NB4 (cell line): Measurements from ENCODE around the gene COL6A2.

Source experiments
- DNase-seq: peaks from one replicate; pipeline ENCODE4 v3.0.0; 2010; ENCODE audit warnings: low read depth
- H3K4me3 ChIP-seq: one replicate; pipeline ENCODE4 v1.5.1; 2011; ENCODE audit warnings: mild to moderate bottlenecking, low read depth, low read length, moderate library complexity
- MYC ChIP-seq: IDR thresholded peaks from 2 replicates; pipeline ENCODE4 v1.6.1; 2011; ENCODE audit warnings: low read depth, low read length
- POLR2A ChIP-seq: IDR thresholded peaks from 2 replicates; pipeline ENCODE4 v1.6.1; 2011; ENCODE audit warnings: mild to moderate bottlenecking; ENCODE audit not compliant: insufficient read length; ENCODE audit errors: extremely low read depth
- TF ChIP-seq, protein P1 (sequence below): IDR thresholded peaks from one replicate; pipeline ENCODE4 v1.5.1; 2012; ENCODE audit warnings: low read depth, low read length
- TF ChIP-seq, protein P2 (sequence below): IDR thresholded peaks from 2 replicates; pipeline ENCODE4 v1.6.1; 2011; ENCODE audit warnings: low read depth, low read length

The COL6A2 gene

DNA sequence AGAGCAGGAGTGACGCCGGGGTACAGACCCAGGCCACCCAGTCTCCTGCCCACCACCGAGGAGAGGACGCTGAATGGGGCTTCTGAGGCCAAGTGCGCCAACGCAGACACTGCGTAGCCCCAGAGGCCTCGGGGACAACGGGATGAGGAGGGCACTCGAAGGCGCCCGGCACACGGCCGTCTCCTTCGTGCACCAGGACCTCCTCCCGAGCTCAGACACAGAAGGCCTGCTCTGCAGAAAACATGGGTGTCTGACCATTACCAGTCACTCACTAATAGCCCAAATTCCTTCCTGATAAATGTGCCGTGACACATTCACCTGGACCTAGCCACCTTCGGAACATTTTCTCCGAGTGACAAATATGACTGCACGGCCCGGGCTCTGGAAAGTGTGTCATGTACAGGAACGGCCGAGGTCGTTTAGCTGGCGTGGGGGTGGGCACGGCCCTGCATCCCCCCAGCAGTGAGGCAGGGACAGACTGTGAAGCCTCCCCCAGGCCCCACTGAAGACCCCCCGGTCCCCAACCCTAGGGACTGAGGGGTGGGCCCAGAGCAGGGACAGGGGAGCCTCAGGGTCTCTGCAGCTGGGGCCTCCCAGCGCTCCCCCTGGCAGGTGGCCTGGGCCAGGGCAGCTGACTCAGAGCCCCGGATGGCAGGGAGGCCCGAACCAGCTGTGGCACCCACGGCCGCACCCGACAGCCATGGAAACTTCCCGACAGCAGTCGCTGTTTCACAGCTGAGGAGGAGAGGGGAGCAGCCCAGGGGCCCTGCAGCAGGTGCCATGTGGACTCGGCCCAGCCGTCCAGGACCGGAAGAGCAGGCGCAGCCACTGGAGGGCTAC is 16.7 kb upstream of the COL6A2 start:
- H3K4me3 ChIP-seq: no peak overlapping the region
- DNase-seq: no peak
- TF ChIP-seq POLR2A: no peak
- TF ChIP-seq, protein P1, sequence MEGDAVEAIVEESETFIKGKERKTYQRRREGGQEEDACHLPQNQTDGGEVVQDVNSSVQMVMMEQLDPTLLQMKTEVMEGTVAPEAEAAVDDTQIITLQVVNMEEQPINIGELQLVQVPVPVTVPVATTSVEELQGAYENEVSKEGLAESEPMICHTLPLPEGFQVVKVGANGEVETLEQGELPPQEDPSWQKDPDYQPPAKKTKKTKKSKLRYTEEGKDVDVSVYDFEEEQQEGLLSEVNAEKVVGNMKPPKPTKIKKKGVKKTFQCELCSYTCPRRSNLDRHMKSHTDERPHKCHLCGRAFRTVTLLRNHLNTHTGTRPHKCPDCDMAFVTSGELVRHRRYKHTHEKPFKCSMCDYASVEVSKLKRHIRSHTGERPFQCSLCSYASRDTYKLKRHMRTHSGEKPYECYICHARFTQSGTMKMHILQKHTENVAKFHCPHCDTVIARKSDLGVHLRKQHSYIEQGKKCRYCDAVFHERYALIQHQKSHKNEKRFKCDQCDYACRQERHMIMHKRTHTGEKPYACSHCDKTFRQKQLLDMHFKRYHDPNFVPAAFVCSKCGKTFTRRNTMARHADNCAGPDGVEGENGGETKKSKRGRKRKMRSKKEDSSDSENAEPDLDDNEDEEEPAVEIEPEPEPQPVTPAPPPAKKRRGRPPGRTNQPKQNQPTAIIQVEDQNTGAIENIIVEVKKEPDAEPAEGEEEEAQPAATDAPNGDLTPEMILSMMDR: no peak
- TF ChIP-seq, protein P2, sequence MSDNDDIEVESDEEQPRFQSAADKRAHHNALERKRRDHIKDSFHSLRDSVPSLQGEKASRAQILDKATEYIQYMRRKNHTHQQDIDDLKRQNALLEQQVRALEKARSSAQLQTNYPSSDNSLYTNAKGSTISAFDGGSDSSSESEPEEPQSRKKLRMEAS: no peak
- TF ChIP-seq MYC: no peak

DNA sequence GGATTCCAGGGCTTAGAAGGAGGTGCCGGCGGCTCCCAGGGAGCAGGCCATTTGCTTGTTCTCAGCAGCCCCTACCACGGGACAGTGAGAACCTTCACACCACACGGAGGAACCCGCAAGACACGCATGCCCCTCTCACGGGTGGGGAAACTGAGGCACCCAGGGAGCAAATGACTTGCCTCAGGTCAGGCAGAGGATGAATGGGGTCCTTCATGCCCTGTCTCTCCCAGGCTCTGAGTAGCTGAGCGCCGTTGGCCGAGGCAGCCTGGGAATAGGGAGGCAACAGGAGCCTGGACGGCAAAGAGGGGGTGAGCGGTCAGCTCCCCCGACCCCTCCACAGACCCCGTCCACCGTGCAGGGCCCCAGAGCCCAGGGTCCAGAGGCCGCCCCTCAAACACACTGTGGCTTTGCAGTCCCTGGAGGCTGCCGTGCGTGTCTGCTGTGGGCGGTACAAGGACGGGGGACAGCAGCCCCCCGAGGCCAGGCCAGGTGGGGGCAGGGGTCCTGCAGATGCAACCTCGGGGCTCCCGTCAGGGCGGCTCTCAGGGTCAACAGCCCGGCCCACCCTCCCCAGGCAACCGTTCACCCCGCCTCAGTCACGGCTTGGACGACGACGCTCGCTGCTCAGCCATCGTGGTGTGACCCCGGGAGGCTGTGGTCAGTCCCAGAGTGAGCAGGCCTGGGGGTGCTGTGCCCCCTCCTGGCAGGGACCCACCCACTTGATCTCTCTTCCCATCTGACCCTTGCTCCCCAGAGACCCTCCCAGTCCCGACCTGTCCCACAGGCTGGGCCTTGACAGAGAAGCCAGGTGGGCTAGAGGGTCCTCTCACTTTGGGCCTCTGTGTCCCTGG is 15.8 kb upstream of the COL6A2 start:
- no peak for DNase-seq
- H3K4me3 ChIP-seq: no peak overlapping the region
- TF ChIP-seq, protein P1: no peak
- TF ChIP-seq, protein P2: no peak
- TF ChIP-seq POLR2A (no peak), MYC (no peak)

DNA sequence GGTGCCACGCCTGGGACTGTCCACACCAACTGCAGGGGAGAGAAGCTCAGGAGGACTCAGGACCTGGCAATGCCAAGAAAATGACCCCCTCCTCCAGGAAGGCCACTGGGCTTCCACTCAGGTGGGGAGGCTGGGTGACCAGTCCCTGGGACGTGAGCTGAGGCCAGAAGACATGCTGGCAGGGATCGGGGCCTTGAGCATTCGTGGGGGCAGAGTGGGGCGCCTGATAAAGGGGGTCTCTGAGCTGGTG is 15.3 kb upstream of the COL6A2 start:
- no peak for DNase-seq
- H3K4me3 ChIP-seq: no peak overlapping the region
- TF ChIP-seq MYC (no peak), POLR2A (no peak)
- TF ChIP-seq, protein P2: no peak
- TF ChIP-seq, protein P1: no peak

DNA sequence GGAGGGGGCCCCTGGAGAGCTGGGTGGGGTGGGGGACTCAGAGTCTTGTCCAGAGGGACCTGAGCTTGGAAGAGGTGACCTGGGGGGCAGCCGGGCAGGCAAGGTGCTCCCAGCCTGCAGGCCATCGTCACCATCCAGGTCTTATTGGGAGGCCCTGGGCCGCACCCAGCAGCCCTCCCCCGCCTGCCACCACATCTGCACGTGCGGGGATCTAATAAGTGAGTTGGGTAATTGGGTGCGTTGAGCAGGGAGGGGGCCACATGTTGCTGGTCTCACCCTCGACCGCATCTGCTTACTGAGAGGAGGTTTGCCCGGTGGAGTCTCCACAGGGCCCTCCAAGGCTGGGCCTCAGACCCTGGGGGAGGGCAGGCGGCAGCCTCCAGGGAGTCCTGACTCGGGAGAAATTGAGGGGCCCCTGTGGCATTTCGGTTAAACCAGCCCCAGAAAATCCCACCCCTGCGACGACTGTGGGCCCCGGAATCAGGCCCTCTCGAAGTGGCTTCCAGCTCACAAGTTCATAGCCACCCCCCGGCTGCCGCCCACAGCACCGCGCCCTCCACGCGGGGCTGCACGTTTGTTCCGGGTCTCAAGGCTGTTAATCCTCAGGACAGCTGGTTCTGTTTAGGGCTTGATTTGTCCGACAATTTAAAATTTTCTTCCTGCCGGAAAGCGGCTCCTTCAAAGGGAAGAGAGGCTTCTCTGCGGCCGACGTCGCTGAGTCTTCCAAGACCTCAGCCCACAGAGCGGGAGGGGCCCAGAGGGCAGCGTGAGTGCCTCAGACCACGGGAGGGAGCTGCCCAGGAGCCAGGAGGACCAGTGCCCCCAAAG is 14.7 kb upstream of the COL6A2 start:
- no peak overlapping the region for H3K4me3 ChIP-seq
- peak; percentile 71 for DNase-seq
- TF ChIP-seq, protein P1: no peak
- no peak; the same call in 1 of the 2 replicates for TF ChIP-seq MYC

DNA sequence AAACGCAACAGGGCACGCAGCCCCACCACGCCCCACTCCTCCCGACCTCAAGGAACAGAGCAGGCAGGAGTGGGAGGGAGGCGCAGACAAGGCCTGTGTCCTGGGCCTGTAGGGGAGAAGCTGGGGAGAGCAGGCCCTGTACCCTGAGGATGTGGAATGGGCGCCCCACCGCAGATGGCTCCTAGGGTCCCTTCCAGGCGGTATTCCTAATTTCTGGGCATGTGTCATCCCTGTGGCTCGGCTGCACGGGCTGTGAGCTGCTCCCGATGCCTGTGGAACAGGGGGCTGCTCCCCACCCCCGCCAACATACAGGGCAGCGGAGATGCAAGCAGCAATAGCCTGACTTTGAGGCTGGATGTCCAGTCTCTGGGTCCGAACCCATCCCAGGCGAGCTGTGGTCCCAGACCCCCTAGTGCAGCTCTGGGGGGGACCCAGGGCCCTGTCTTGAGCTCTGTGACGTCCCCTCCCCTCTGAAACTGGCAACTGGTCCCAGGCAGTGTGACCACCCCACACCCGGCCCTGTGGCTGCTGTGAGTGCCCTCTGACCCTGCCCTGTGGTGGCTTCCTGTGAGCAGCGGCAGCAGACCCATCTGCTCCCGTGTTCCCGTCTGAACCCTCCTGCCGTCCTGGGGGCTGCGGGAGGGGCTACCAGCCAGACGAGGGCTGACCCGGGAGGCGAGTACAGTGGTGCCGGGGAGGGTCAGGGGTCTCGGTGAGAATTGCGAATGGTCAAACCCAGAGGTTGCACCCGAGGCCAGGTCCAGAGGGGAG is 13.9 kb upstream of the COL6A2 start:
- TF ChIP-seq, protein P1: no peak
- TF ChIP-seq, protein P2: no peak
- no peak for TF ChIP-seq POLR2A
- TF ChIP-seq MYC: no peak
- H3K4me3 ChIP-seq: no peak overlapping the region
- DNase-seq: no peak
